Activated CD8-positive, alpha-beta memory T cell treated with anti-CD3 and anti-CD28 coated beads, Interleukin-2, amount 50 U/mL, for 24 hours (primary cell): ENCODE data around the gene TF.

ENCODE experiments used
- DNase-seq: peaks from one replicate; pipeline ENCODE4 v3.0.0-alpha.2; 2020; ENCODE audit errors: extremely low read depth

Gene TF

DNA sequence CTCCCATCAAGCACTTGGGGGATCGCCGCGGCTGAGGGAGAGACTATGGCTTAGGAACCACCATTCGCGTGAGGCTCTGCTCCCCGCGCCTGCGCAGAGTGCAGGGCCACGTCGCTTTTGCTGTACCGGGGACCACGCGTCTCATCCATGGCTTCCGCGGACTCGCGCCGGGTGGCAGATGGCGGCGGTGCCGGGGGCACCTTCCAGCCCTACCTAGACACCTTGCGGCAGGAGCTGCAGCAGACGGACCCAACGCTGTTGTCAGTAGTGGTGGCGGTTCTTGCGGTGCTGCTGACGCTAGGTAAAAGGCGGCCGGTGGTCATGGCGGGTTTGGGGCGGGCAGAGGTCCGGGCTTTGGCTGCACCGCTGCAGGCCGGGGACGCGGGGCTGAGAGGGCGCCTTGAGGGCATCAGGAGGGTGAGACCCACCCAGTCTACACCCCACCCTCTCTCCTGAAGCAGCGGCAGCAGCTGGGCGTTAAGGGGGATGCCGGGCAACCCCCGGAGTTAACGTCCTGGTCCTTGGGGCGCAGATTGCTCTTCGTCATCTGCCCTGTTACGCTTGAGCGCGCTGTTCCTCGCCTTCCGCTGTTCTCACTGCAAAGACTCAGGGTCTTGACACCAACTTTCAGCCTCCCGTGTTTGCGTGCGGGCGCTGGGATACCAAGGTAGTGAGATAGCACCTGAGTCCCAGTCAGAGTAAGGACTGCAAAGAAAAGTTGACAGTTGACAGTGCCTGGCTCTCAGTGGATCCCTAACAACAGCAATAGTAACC is 59.7 kb downstream of the TF start, which contains the start of gene SRPRB:
Gene SRPRB, plus strand, starts transcription at position 114 of the 774 bp plus-strand sequence. Its CDS starts 34 bp downstream, at position 148.
- peak; percentile 92 for DNase-seq

DNA sequence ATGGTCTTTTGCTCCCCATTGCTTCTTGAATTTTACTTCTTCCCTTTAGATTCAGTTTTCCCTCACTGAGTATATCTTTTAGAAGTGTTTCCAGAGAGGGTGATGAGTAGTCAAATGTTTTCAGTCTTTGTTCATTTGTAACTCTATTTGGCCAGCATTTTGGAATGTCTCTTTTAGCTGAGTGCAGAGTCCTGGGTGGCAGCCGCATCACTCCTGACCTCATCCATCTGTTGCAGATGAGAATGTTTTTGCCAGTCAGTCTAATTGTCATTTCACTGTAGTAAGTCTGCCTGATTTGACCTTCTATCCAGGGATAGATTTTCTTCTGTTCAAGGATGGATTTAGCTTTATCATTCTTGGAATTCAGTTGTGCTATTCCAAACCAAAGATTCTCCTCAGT is 66.7 kb downstream of the TF start:
- DNase-seq: no peak

DNA sequence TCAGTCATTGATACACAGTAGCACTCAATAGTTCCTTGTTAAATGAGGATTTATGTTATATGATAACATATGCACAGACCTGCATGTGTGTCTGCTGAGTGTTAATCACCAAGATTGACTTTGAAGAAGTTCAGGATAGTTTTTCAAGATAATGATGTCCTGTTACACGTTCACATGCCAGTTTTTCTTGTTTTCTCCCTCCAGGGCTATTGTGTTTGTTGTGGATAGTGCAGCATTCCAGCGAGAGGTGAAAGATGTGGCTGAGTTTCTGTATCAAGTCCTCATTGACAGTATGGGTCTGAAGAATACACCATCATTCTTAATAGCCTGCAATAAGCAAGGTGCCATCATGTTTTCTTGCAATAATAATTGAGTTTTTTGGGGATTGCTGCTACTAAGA is 69.2 kb downstream of the TF start:
- DNase-seq: no peak

DNA sequence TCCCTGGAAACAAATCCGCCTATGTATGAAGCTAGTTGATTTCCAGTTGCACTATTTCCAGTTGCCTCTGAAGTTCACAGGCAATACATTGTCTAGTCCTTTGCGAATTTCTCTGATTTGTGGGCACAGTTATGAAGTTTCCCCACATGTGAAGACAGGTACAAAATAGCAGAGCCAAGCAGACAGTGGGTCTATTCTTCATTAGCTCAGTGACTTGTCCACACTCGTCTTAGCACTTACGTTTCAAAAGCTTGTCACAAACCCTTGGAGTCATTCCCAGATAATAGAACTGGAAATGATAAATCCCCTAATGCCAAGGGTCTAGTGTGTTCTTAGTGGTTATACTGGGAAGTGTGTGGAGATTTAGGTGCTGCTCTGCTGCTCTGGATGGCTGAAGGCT is 73.9 kb downstream of the TF start:
- no peak for DNase-seq

DNA sequence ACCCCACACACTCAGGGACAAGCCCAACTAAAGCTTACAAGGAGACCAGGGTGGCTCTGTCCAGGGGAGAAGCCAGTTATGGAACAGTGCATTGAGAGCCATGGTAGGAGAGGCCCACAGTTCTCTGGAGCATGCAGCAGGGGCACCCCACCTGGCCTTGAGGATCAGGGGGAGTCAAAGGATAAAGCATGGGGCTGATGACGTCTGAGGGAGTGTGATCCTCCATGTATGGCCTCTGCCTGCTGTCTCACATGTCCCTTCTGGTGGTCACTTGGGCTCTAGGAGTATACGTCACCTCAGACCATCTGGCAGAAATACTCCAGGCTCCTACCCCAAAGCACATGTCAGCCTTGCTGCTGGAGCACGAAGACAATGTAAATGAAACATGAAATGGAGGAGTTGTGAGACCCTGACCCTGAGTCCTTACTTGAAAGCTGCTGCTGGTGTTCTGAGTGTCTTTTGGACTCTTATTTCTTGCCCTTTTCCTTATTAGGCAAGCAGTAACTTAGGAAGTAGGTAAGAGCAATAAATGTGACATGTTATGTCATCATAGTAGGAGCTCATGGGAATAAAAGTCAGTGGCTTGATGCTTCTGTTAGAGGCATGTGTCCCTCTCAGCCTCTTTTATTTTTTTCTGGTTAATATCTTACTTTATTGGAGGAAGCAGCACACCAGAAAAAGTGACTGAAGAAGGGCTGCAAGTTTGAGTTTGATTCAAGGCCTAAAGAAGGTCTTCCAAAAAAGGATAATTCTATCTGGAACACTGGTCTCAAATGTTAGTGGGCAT is 74.9 kb downstream of the TF start:
- DNase-seq: no peak

DNA sequence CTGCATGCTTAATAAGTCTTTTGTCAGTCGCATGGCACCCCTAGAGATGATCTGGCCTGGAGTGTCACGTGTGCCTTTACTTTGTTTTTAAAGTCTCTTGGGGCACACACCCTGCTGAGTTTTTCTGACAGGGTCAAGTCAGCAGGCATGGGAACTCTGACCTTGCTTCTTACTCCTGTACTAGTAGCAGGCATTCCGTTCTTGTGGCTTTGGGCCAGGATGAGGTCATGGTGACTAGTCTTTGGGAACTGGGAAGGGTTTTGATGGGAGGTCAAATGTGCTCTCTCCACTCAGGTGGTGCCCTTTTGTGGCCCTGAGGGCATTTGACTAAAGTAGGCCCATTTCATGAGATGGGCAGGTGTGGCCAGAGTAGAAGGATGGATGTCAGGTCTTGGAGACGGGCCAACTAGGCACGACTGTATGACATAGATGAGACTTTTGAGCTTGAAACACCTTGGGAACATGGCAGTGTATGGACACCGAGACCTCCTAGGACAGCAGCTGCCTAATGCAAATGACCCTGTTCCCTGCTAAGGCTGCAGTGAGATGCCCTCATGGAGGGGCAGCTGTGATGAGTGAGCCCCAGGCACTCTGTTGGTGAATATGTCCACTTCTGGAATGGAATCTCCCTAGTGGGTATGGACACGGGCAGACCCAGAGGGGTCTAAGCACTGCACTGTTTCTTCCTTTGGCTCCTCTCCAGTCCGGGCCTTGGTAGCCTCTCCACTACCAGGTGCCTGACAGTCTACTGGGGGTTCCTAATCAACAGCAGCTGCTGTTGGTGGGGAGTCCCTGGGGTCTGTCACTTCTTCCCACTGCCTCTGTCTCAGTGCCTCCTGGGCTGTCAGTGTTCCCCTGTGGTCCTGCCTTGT is 75.8 kb downstream of the TF start:
- no peak for DNase-seq

DNA sequence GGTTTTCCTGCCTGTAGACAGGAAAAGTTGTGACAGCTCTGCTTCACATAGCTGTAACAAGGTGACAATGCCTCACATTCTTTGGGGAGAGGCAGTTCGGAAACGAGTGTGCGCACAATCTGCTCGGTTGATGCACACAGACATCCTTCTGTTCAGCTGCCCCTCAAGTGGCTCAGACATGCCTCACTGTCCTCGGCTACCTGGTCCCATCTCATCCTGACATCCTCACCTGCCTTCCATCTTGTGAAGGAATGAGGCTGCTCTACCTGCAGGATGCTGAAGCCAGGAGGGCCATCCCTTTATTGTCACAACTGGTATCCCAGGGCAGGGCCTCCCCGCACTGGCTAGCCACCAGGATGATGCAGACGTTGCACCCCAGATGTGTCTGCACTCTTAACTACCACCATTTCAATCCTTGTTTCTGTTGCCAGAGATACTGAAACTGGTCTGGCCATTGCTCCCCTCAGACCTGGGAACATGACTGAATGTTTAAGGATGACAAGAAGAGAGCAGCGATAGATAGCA is 78.8 kb downstream of the TF start:
- DNase-seq: no peak

DNA sequence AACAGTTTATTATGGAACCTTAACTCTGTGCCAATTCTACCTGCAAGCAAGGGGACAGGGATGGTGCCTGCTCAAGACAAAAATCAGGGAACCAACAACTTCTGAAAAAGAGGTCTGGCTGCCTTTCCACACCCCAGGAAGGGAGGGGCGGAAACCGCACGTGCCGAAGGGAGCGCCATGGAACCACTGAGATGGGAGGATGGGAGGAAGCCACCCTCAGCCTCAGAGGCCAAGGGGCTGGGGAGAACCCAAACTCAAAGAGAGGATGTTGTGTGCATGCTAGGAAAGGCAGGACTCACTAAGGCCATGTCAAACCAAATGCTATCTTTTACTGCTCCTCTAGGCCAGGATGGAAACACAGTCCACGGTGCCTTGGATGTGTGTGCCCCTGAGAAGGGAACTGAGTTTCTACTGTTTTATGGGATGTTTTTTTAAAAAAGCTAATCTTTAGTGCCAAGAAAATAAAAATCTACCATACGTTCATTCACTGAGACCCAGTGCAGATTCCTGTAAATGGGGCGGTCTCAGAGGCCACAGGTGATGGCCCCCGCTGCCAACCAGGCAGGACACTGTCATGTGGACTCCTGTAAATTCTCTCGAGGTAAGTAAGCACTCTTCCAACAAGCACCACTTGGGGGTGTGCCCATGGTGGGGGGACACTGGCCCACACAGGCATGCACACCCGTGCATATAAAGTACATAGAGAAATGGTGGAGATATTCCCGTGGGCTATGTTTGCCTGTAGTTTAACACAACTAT is 80.0 kb downstream of the TF start:
- DNase-seq: no peak

DNA sequence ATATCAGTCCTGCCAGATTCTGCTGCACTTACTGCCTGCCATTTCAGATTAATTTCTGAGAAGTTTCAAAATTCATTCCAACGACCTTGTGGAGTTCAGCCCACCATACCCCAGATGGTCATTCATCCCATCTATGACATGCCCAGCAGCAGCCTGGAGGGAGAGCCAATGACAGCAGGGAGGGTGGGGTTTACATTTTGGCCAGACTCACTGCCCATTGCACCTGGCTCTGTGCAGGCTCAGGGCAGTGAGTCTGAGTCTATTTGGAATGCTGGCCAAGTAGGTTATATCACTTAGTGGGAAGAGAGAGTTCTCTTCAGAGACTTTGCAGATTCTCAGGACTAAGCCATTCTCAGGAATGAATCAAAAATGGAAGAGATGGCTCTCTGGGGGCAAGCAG is 80.9 kb downstream of the TF start:
- DNase-seq: no peak

DNA sequence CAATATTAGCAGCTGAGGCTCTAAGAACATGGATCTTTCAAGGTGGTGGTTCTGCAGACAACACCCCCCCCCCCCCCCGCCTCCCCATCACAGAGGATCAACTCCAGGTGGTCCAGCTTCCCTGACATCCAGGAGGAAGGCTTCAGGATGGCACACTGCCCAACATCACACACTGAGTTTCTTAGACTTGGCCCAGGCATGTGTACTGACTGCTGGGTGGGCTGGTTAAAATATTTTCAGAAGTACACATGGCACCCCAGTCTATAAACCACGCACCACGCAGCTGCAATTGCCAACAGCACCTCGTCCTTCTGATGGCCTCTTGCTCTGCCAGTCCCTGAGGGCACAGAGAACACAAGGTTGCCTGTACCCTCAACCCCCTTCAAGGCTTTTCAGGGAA is 81.5 kb downstream of the TF start:
- DNase-seq: no peak

DNA sequence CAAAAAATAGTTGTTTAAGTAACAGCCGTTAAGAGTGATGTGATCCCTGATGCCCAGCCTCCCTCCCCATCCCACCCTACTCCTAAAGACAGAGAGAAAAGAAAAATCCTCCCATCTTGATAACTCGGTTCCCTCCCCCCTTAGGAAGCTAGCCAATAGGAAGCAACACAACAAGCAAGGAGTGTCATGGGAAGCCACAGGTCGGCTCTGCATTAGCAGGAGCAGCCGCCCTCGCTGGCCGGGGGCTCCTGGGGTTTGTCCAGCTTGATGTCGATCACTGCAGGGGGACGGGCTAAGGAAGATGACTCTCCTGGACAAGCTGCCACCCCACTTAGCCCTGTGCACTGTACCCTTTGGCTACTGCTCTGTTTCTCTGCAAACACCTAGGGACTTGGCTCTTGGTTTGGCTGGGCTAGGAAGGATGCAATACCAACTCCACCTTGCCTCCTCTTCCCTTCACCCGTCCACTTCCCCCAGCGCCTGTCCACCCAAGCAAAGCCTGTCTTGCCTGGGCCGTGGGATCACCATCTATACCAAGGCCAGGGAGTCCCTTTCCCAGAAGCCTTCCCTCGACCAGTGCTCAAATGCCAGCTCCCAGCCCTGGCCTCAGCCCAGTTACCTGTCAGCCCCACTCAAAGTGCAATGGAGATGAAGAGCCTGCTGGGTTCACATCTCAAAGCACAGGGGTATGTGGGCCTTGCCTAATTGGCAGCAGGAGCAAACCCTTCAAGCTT is 82.5 kb downstream of the TF start:
- no peak for DNase-seq

DNA sequence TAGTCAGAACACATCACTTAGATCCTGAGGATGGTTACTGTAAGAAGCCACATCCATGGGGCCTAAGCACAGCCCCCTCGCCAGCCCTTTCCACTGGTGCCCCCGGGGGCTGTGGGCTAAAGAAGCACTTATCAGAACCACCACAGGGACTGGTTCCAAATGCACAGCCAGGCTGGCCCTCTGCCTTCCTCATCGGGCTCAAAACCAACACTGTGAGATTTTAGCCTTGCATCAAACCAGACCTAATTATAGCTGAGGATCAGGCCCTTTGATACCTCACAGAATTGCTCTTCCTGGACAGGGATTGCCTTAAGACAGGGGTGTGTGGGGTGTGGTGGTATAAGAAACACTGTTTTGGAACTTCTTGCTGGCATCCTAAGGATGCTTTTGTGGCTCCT is 83.1 kb downstream of the TF start:
- no peak for DNase-seq

DNA sequence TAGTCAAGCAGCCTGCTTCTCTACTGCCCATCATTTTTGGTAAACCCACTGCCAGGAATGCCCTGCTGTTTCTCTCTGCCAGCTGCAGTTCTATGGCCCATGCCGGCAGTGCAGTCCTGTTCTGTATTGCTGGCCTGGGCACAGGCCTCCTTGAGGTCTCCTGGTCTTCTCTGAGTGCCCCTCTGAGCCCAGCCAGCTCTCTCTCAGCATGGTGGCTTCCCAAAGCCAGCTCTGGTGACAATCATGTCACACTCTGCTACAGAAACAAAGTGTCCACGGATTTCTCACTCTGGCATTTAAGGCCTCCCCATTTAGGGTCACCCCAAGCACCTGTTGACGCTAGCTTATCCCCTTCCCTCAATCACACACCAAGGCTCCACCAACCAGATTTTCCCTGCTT is 83.9 kb downstream of the TF start:
- DNase-seq: no peak

DNA sequence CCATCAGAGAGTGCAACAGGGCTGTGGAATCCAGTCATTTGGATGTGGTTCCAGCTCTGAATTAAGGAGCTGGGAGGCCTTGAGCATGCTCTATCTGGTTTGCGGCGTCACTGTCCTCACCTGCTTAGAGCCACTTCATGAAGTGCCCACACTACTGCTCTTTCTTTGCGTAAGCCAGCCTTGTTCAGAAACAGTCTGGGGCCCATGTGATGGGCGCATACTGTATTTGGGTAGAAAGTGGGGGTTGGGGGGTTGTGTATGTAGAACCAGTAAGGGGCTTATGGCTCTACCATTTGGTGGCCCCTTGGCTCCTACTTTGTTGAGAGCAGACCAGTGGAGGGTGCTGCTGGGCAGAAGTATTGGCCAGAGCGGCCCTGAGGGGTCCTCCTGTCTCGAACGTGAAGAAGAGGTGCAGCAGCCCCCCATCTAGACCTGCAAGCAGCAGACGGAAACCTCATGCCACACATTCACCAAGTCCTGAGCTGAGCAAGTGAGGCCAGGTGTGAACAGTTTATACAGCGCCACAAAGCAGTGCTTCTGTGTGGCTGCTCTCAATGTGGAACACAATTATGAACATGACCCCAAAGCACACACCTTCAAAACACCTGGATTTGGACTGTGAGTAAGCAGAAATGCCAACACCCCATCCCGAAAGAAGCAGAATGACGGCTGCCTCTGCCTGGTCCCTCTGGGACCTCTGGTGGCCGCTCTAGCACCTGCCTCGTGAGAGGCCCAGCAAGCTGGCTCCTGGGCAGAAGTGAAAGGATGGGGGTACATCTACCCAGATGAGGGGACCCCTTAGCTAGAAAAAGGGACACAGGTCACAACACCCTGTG is 86.0 kb downstream of the TF start:
- DNase-seq: no peak

DNA sequence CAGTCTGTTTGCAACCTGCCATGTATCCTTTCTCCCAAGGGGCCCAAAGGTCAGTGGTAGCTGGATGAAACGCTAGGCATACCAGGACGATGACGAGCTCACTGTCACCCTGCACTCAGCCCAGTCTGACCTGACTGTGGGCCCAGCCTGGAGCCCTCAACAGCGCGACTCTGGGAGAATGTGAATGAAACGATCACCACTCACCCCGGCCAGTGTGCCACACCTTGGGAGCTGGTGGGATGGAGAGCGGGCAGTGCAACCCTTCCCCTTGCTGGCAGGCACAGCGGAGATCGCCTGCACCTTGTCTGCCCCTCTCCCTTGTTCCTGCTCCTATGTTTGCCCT is 86.6 kb downstream of the TF start:
- no peak for DNase-seq

DNA sequence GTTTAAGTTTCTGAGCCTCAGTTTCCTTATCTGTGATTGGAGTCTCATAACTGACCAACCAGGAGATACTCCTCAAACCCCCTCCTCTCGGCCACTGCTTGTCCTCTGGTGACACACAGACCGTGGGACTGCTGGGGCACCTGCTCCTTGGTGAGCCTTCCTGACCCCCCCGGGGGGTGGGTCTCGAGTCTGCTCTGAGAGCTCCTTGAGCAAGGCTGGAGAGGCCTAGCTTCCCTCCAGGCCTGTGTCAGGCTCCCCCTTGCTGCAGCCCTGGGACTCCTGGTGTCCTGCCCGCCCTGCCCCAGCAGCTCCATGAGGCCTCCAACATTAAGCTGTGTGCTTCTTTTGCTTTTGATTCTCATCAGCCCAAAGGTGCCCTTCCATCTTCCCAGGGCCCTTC is 87.1 kb downstream of the TF start:
- no peak for DNase-seq

DNA sequence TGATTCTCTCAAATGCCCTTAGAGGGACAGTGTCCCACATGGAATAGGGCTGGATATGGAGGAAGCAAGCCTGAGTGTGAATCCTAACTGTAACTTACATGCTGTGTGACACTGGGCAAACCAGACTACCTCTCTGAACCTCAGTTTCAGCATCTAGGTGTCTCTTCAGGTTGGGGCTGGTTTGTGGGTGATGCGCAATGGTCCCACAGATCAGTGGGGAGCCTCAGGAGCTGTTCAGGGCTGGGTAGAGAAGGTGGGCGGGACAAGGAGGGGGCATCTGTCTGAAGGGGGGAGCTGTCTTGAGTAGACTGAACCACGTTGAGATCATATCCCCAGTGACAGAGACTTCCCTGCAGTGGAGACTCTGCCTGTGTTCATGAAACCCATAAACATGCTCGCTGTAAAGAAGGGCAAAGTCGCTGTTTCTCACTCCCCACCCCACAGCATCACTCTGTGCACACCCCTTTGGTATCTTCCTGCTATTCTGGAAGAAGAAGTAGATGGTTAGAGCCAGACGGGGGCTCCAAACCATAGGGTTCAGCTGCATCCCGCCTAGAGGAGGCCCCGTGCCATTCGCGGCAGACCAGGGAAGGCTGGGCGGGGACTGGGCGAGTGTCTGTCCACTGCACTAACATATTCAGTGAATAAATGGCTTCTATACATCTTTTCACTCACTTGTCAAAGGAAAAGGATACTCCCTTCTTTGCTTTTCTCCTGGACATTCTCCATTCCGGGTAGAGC is 87.9 kb downstream of the TF start:
- DNase-seq: no peak

DNA sequence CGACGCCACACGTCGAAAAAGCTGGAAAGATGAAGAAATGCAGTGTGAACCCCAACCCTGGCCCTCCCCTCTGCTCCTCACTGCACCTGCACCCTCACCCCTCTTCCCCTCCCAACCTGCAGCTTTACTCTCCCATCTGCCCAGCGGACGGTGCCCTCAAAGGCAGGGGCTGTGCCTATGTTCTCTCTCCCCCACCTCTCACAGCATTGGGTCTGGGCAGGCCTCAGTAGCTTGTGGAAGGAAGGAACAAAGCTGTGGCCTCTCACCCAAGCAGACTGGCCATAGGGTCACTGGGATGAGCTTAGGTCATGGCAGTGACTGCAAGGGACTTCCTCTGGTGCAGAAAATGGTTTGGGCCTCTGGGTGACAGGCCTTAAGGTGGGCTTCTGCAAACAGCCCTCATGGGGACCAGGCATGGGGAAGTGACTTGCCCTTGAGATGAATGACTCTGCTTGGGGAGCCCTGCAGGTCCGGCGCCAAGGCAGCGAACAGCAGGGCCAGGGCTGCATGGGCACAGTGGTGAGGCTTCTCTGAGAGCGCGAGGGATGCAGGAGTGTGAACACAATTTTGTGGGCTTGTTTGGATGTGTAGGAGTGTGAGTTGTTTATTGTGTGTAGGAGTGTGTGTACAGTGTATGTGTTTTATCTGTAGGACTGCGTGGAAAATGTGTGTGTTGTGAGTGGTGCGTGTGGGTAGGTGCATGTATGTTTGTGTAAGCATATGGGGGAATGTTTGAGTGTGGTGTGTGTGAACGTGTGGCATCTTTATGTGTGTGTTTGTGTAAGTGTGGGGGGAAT is 88.6 kb downstream of the TF start:
- DNase-seq: no peak
